ENCODE results near the gene GCFC2. TPM values are rescaled to one million over a fixed set of nuclear protein-coding genes. Genes with fewer than 3 reads are reported as not detected.

Gene GCFC2
- 10 to 100 TPM; 30.5 to 36.4 TPM for total RNA-seq

DNA sequence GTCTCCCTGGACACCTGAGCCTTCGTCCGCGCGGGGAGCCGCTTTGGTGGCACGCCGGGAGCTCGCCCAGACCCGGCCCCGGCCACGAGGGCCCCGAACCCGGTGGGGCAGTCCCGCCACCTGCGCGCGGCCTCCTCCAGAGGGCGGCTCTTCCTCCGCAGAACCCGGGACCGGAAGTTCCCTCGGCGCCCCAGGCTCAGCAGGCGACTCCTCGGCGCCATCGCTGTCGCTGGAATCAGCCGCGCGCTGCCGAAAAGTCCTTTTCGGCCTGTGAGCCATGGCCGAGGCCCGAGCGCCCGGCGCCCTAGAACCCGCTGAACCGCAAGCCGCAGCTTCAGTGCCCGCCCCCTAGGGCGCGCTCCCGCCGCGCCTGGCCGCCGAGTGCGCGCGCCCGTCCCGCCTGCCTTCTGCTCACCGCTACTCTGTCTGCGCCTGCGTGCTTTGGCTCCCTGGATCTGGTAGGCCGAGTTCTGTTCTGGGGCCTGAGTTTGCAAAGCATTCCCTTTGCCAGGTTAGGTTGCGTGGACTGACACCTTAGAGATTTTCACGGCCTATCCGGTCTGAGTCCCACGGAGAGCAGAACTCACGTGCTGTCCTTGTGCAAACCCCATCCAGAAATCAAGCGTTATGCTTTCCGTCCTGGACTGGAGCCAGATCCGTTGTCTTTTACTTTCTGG lies at the start of gene GCFC2:
GCFC2 (minus strand) TSS at position 339 of the 677 bp plus-strand sequence; CDS start at position 279, 60 bp downstream.
- Mint-ChIP-seq H3K27ac (peak within 1 kb of the TSS; percentile 97), H3K4me3 (peak within 1 kb of the TSS; percentile 91), H3K36me3 (ENCODE audit: low read depth) (peaks cover 11% of the 10 kb centered on the region), H3K4me1 (ENCODE audit: low read depth) (peaks cover 28% of the 10 kb centered on the region), H3K27me3 (ENCODE audit: low read depth) (no peaks in the 10 kb centered on the region), H3K9me3 (no peaks in the 10 kb centered on the region)
- DNase-seq: peak; percentile 87
- CTCF ChIA-PET: interaction anchor here (0.7 to 1.5 kb wide), 3 partner anchors 19 to 70 kb away, joined by 3 to 4 read pairs (median 3); no protein-coding TSS in a partner anchor
- intact Hi-C loops (cut with micrococcal nuclease): loop anchor here (1.0 to 5.0 kb wide), 5 partner anchors 34 to 866 kb away; partner anchors contain the start of genes MRPL19 and POLE4

DNA sequence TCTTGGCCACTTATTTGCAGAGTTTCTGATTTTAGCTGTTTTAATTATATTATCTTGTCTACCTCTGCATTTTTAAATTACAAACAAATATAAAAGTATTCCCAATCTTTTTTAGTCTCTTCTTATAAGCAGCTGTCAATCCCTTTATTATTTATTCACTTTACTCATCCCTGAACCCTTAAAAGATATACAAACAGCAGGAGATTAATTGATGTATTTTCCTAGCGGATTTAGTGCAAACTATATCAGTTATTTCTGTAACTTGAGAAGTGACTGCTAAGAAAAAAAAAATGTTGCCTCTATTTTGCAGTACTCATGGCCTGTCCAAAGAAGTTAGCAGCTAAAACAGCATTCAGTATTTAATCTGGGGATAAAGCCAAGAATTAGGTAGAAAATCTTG lies 42.1 kb upstream of the GCFC2 start:
- Mint-ChIP-seq H3K4me3 (no peak overlapping the region), H3K36me3 (ENCODE audit: low read depth) (no peaks in the 10 kb centered on the region), H3K27ac (no peak overlapping the region), H3K9me3 (no peaks in the 10 kb centered on the region), H3K4me1 (ENCODE audit: low read depth) (no peaks in the 10 kb centered on the region), H3K27me3 (ENCODE audit: low read depth) (peaks cover 18% of the 10 kb centered on the region)
- CTCF ChIA-PET: interaction anchor here (1.2 kb wide), 1 partner anchor 21 kb away, joined by 4 read pairs; no protein-coding TSS in a partner anchor
- intact Hi-C loops (cut with micrococcal nuclease): no loop called here
- DNase-seq: no peak

DNA sequence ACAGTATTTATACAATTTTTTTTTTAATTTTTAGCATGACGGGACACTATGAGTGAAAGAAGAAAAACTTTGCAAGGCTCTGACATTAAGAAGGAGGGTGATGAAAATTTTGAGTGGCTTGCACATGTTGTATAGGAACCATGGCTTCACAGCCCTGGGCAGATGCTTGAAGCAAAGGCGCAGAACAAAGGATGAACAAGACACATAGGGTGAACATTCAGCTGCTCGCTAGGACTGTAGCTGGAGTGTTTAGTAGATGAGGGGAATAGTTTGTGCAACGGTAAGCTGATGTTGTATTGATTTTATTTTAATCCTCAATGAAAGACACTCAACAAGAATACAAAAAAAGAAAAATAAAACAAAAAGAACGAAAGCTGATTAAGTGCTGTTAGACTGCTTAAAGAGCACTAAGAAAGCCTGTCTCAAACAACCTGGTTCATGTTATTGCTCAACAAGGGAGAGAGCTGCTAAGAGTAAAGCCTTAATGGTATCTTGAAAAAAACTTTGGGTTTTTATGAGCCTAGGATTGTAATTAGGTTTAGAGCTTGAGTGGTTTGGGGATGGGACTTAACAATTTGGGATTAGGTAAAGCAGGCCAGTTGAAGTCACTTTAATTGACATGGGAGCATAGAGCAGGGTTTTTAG lies 41.2 kb upstream of the GCFC2 start:
- Mint-ChIP-seq H3K27me3 (ENCODE audit: low read depth) (peaks cover 18% of the 10 kb centered on the region), H3K27ac (no peak overlapping the region), H3K4me3 (no peak overlapping the region), H3K4me1 (ENCODE audit: low read depth) (no peaks in the 10 kb centered on the region), H3K9me3 (no peaks in the 10 kb centered on the region), H3K36me3 (ENCODE audit: low read depth) (no peaks in the 10 kb centered on the region)
- intact Hi-C loops (cut with micrococcal nuclease): no loop called here
- no peak for DNase-seq
- CTCF ChIA-PET: interaction anchor here (1.2 kb wide), 1 partner anchor 22 kb away, joined by 4 read pairs; no protein-coding TSS in a partner anchor

DNA sequence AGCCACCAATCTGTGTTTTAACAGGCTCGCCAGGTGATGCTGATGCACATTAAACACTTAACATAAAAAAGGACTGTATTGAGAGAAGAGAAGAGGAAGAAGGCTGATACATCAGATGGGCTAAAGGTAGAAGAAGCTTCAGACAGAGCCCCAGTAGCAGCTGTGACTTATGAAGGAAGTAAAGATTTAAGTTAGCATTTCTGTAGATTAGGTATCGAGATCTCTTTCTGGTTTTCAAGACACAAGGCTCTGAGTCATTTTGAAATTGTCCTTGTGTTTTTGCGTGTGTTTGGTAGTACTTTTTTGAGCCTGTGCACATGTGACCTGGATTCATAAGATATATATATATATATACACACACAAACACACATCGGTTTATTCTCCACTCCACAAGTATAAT lies 40.6 kb upstream of the GCFC2 start:
- intact Hi-C loops (cut with micrococcal nuclease): no loop called here
- H3K4me1 Mint-ChIP-seq (ENCODE audit: low read depth): no peaks in the 10 kb centered on the region
- DNase-seq: no peak
- CTCF ChIA-PET: no interaction called here
- no peaks in the 10 kb centered on the region for H3K36me3 Mint-ChIP-seq (ENCODE audit: low read depth)
- H3K9me3 Mint-ChIP-seq: no peaks in the 10 kb centered on the region
- H3K27me3 Mint-ChIP-seq (ENCODE audit: low read depth): peaks cover 18% of the 10 kb centered on the region
- no peak overlapping the region for H3K4me3 Mint-ChIP-seq
- no peak overlapping the region for H3K27ac Mint-ChIP-seq

DNA sequence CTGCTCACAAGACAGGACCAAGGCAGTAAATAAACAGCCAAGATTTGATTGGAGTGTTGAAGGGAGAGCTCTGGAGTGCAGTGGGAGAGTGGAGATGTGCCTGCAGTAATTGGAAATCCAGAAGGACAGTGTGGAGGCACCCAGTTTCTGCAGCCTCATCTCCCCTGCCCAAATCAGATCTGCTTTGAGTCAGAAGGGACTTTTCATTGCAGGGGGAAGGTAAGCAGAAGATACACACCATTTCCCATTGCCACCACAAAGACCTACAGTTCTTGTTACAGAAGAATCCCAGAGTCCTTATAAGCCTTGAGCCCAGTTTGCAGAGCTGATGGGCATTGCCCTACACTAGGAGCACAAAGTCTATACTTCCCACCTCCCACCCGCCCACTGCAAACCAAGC lies 27.2 kb upstream of the GCFC2 start:
- intact Hi-C loops (cut with micrococcal nuclease): no loop called here
- CTCF ChIA-PET: interaction anchor here (0.6 kb wide), 1 partner anchor 257 kb away, joined by 3 read pairs; no protein-coding TSS in a partner anchor
- Mint-ChIP-seq H3K36me3 (ENCODE audit: low read depth) (no peaks in the 10 kb centered on the region), H3K4me1 (ENCODE audit: low read depth) (no peaks in the 10 kb centered on the region), H3K27ac (no peak overlapping the region), H3K27me3 (ENCODE audit: low read depth) (peaks cover 15% of the 10 kb centered on the region), H3K4me3 (no peak overlapping the region), H3K9me3 (peaks cover 2% of the 10 kb centered on the region)
- no peak for DNase-seq

DNA sequence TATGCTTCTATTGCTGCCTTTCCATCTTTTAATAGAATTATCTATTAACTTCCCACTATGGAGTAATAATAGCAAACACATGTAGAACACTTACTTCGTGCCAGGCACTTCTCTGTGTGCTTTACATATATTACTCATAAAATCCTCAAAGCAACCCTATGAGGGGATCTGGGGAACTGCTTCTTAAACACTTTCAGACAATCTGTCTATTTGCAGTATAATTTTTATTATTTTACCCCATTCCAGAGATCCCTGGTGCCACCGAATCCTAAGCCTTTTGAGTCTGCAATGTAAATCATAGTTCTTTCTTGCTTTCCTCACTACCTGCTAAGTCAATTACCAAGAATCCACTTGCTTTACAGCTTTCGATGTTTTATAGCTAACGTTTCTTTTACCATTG lies 25.6 kb upstream of the GCFC2 start:
- H3K27ac Mint-ChIP-seq: no peak overlapping the region
- no peak overlapping the region for H3K4me3 Mint-ChIP-seq
- no peaks in the 10 kb centered on the region for H3K36me3 Mint-ChIP-seq (ENCODE audit: low read depth)
- DNase-seq: no peak
- no peaks in the 10 kb centered on the region for H3K4me1 Mint-ChIP-seq (ENCODE audit: low read depth)
- intact Hi-C loops (cut with micrococcal nuclease): no loop called here
- CTCF ChIA-PET: interaction anchor here (0.6 kb wide), 1 partner anchor 11 kb away, joined by 3 read pairs; no protein-coding TSS in a partner anchor
- no peaks in the 10 kb centered on the region for H3K9me3 Mint-ChIP-seq
- peaks cover 18% of the 10 kb centered on the region for H3K27me3 Mint-ChIP-seq (ENCODE audit: low read depth)

DNA sequence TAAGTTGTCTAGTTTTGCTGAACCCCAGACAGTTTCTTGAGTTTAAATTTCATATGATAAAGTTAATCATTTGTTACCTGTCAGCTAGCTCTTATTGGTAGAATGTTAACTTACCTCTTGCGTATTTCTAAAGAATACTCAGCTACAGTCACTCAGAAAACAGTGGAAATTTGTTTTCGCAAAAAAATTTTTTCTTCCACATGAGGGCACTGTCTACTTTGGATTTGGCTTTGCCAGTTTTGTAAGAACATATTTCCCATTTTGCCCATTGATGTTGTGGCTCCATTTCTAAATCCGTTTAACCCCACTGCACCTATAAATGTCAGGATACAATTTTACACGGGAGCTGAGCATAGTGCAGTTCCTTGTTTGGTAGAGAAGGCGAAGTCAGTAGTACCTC lies 19.1 kb upstream of the GCFC2 start:
- CTCF ChIA-PET: interaction anchor here (1.3 kb wide), 1 partner anchor 19 kb away, joined by 3 read pairs; the partner anchor contains the start of gene GCFC2
- peaks cover 9% of the 10 kb centered on the region for H3K27me3 Mint-ChIP-seq (ENCODE audit: low read depth)
- no peak overlapping the region for H3K27ac Mint-ChIP-seq
- H3K9me3 Mint-ChIP-seq: no peaks in the 10 kb centered on the region
- no peak for DNase-seq
- no peaks in the 10 kb centered on the region for H3K4me1 Mint-ChIP-seq (ENCODE audit: low read depth)
- no peaks in the 10 kb centered on the region for H3K36me3 Mint-ChIP-seq (ENCODE audit: low read depth)
- no peak overlapping the region for H3K4me3 Mint-ChIP-seq
- intact Hi-C loops (cut with micrococcal nuclease): no loop called here

DNA sequence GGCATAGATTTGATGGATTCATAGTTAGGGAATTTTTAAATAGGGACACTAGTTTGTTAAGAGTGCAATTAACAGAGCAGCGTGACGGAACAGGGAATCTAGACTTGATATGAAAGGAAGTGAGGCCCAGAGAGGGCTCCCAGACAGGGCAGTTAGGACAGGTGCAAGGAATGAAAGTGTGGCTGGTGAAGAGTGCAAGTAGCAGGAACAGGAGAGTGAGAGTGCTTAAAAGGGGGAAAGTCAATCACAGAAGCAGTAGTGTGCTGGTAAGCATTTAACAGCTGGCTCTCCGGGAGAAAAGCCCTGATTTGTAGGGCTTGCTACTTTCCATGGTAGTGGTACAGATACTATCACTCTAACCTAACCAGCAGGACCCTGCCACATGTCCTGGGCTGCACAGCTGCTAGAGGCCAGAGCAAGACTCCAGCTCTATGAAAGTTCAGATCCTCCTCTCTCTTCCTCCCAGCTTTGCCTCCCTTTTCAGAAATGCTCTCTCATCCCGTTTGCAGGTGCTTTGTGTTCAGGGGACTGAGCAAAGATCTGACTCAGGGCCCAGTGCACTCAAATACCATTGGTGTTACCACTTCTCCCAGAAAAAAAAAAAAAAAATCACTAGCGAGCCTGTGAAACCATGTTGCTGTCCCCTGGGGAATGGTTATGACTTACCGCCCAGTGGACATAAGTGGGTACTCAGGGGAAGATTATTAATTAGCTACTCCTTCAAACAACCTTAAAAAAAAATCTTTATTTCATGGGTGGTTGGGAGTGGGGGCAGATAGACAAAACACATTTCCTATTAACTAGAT lies 18.1 kb upstream of the GCFC2 start:
- DNase-seq: no peak
- Mint-ChIP-seq H3K9me3 (no peaks in the 10 kb centered on the region), H3K36me3 (ENCODE audit: low read depth) (no peaks in the 10 kb centered on the region), H3K27ac (no peak overlapping the region), H3K4me1 (ENCODE audit: low read depth) (no peaks in the 10 kb centered on the region), H3K4me3 (no peak overlapping the region), H3K27me3 (ENCODE audit: low read depth) (peaks cover 9% of the 10 kb centered on the region)
- CTCF ChIA-PET: no interaction called here
- intact Hi-C loops (cut with micrococcal nuclease): no loop called here

DNA sequence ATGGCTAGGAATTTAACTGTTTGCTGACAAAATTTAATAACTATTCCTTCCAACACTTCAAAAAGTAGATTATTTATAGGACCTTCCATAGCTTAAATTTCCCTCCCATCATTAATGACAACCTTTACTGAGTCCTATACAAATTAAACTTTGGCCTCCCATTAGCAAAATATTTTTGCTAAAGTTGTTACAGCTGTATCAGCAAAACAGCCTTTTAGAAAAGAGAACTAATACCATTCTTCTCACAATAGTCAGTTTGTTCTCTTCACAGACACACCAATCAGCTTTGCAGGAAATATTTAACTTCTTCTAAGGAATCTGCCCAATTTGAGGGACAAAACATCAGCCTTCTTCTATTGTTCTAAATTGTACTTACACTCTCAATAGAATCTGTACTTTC lies 12.0 kb upstream of the GCFC2 start:
- Mint-ChIP-seq H3K9me3 (peaks cover 2% of the 10 kb centered on the region), H3K27me3 (ENCODE audit: low read depth) (peaks cover 16% of the 10 kb centered on the region), H3K4me1 (ENCODE audit: low read depth) (no peaks in the 10 kb centered on the region), H3K36me3 (ENCODE audit: low read depth) (peaks cover 4% of the 10 kb centered on the region), H3K4me3 (no peak overlapping the region), H3K27ac (no peak overlapping the region)
- CTCF ChIA-PET: interaction anchor here (0.6 kb wide), 1 partner anchor 478 kb away, joined by 4 read pairs; no protein-coding TSS in a partner anchor
- intact Hi-C loops (cut with micrococcal nuclease): no loop called here
- DNase-seq: no peak

DNA sequence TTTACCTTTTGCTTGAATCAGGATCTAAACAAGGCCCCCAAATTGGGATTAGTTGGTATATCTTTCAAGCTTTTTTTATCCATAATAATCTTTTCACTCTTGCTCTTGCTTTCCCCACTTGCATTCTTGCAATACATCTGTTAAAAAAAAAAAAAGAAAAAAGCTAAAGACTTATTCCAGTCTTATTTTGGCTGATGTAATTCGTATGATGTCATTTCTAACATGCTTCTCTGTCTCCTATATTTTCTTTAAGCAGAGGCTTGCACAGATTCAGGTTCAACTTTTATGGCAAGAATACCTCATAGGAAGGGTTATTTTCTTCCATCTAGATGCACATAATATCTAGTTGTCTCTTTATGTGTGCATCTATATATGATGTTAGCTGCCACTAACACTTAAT lies 9.8 kb upstream of the GCFC2 start:
- peaks cover 4% of the 10 kb centered on the region for H3K36me3 Mint-ChIP-seq (ENCODE audit: low read depth)
- H3K4me1 Mint-ChIP-seq (ENCODE audit: low read depth): no peaks in the 10 kb centered on the region
- intact Hi-C loops (cut with micrococcal nuclease): no loop called here
- DNase-seq: no peak
- H3K27ac Mint-ChIP-seq: no peak overlapping the region
- peaks cover 2% of the 10 kb centered on the region for H3K9me3 Mint-ChIP-seq
- peaks cover 12% of the 10 kb centered on the region for H3K27me3 Mint-ChIP-seq (ENCODE audit: low read depth)
- CTCF ChIA-PET: no interaction called here
- H3K4me3 Mint-ChIP-seq: no peak overlapping the region

DNA sequence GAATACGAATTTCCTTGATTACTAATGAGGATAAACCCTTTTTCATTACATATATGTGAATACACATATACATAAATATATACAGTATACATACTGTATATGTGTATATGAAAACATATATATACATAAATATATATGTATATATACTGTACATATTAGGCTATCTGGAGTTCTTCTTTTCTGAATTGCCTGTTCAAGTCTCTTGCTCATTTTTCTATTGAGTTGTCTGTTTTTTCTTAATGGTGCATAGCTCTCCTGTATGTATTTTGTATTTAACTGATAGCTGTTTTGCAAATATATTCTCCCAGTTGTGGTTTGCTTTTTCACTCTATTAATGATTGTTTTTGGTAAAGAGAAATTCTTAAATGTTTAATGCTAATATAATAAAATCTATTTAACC lies 8.9 kb upstream of the GCFC2 start:
- H3K36me3 Mint-ChIP-seq (ENCODE audit: low read depth): peaks cover 4% of the 10 kb centered on the region
- no peak overlapping the region for H3K27ac Mint-ChIP-seq
- intact Hi-C loops (cut with micrococcal nuclease): no loop called here
- H3K4me3 Mint-ChIP-seq: no peak overlapping the region
- no peak for DNase-seq
- CTCF ChIA-PET: no interaction called here
- peaks cover 12% of the 10 kb centered on the region for H3K27me3 Mint-ChIP-seq (ENCODE audit: low read depth)
- H3K9me3 Mint-ChIP-seq: peaks cover 2% of the 10 kb centered on the region
- no peaks in the 10 kb centered on the region for H3K4me1 Mint-ChIP-seq (ENCODE audit: low read depth)

DNA sequence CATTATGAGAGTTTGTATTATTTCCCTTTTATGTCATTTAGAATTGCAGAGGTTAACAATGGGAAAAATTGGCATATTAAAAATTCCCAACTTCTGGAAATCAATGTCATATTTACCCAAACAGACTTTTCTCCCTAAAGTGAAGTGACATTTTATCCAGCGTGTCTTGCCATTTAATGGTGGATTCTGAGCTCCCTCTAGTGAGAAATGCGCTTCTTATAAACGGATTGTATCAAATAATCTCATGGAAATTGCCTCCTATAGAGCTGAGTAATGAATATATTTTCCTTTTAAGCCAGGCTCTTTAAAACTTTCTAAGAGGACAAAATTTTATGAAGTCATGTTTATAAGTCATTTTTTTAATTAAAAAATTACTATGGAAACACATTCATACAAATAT lies 5.7 kb upstream of the GCFC2 start:
- intact Hi-C loops (cut with micrococcal nuclease): no loop called here
- Mint-ChIP-seq H3K4me3 (no peak overlapping the region), H3K36me3 (ENCODE audit: low read depth) (peaks cover 6% of the 10 kb centered on the region), H3K27ac (no peak overlapping the region), H3K27me3 (ENCODE audit: low read depth) (peaks cover 3% of the 10 kb centered on the region), H3K4me1 (ENCODE audit: low read depth) (peaks cover 5% of the 10 kb centered on the region), H3K9me3 (peaks cover 2% of the 10 kb centered on the region)
- DNase-seq: no peak
- CTCF ChIA-PET: interaction anchor here (1.4 kb wide), 1 partner anchor 76 kb away, joined by 7 read pairs; no protein-coding TSS in a partner anchor

Data from activated naive CD4-positive, alpha-beta T cell treated with anti-CD3 and anti-CD28 coated beads for 36 hours (primary cell).